PC-9 (cell line): ENCODE measurements around the gene GAB2.

Source experiments
- CTCF ChIP-seq: fragments of 200-600 bp; sonication (generic); conservative IDR thresholded peaks from 2 replicates; pipeline ENCODE4 v1.6.1; 2017; ENCODE audit warnings: mixed run types, antibody characterized with exemption, mild to moderate bottlenecking, moderate library complexity
- EZH2 ChIP-seq: fragments of 200-600 bp; sonication (generic); IDR thresholded peaks from 2 replicates; pipeline ENCODE4 v1.8.0; 2017; ENCODE audit warnings: antibody characterized with exemption, low read depth

- TF ChIP-seq CTCF (no peak), EZH2 (no peak)
Observed at GRCh38 chr11:78372114-78372768, 45.4 kb downstream of the GAB2 start.
